NCI-H2029 treated with DMSO at 0.1 percent for 48 hours (cell line): Measurements from ENCODE around the gene HOXA9.

Experiments used
- DNase-seq: peaks from one replicate; lab custom pipeline; 2025; lab: John Stamatoyannopoulos, UW

HOXA9 gene

GRCh38 chr7:27165089-27165995 lies at the start of gene HOXA9:
Gene HOXA9, minus strand, starts transcription at chr7:27165537. Its CDS starts 80 bp downstream, at chr7:27165457.
- DNase-seq = no peak

GRCh38 chr7:27214239-27214950 lies 49.1 kb upstream of the HOXA9 start:
- no peak for DNase-seq

- DNase-seq = no peak
These were observed 48.3 kb upstream of the HOXA9 start for GRCh38 chr7:27213433-27214238.

- no peak for DNase-seq
These were observed 47.4 kb upstream of the HOXA9 start for GRCh38 chr7:27212497-27213432.

- no peak for DNase-seq
These were observed 46.4 kb upstream of the HOXA9 start for GRCh38 chr7:27211764-27212204.

GRCh38 chr7:27211084-27211446 lies 45.7 kb upstream of the HOXA9 start:
- no peak for DNase-seq

- no peak for DNase-seq
These were observed 45.2 kb upstream of the HOXA9 start for GRCh38 chr7:27210441-27211083.

- DNase-seq = no peak
These were observed 44.6 kb upstream of the HOXA9 start for GRCh38 chr7:27209933-27210440.

GRCh38 chr7:27208998-27209397 lies 43.7 kb upstream of the HOXA9 start:
- DNase-seq = no peak

- no peak for DNase-seq
These were observed 42.1 kb upstream of the HOXA9 start for GRCh38 chr7:27207348-27207985.

- no peak for DNase-seq
These were observed 40.3 kb upstream of the HOXA9 start for GRCh38 chr7:27205325-27206280.

- no peak for DNase-seq
These were observed 39.5 kb upstream of the HOXA9 start for GRCh38 chr7:27204851-27205322.

- DNase-seq = no peak
These were observed 38.7 kb upstream of the HOXA9 start for GRCh38 chr7:27203964-27204594.

- DNase-seq = no peak
These were observed 38.1 kb upstream of the HOXA9 start for GRCh38 chr7:27203365-27203953.

- no peak for DNase-seq
These were observed 37.5 kb upstream of the HOXA9 start for GRCh38 chr7:27202862-27203134.

- no peak for DNase-seq
These were observed 36.9 kb upstream of the HOXA9 start for GRCh38 chr7:27202018-27202861.

- DNase-seq = no peak
These were observed 36.3 kb upstream of the HOXA9 start for GRCh38 chr7:27201580-27202017.
